ENCODE measurements around the gene TGM2.

GRCh38 chr20:38208088-38208487 lies 43.0 kb upstream of the TGM2 start:
- TF ChIP-seq, protein P1, sequence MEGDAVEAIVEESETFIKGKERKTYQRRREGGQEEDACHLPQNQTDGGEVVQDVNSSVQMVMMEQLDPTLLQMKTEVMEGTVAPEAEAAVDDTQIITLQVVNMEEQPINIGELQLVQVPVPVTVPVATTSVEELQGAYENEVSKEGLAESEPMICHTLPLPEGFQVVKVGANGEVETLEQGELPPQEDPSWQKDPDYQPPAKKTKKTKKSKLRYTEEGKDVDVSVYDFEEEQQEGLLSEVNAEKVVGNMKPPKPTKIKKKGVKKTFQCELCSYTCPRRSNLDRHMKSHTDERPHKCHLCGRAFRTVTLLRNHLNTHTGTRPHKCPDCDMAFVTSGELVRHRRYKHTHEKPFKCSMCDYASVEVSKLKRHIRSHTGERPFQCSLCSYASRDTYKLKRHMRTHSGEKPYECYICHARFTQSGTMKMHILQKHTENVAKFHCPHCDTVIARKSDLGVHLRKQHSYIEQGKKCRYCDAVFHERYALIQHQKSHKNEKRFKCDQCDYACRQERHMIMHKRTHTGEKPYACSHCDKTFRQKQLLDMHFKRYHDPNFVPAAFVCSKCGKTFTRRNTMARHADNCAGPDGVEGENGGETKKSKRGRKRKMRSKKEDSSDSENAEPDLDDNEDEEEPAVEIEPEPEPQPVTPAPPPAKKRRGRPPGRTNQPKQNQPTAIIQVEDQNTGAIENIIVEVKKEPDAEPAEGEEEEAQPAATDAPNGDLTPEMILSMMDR (IDR thresholded peaks at IDR 0.05): no peak
- TF ChIP-seq POLR2AphosphoS5 (IDR thresholded peaks at IDR 0.05; ENCODE audit: low read depth, low read length) (no peak), REST (IDR thresholded peaks at IDR 0.05; ENCODE audit: insufficient read depth in 1 of 2, low read depth in 2 of 2, low read length in 1 of 2) (no peak)
